Activated T-helper 17 cell treated with anti-CD3 and anti-CD28 coated beads, Interleukin-2, amount 50 U/mL, for 72 hours (primary cell): ENCODE results near the gene GPC5. TPM values are rescaled to one million over a fixed set of nuclear protein-coding genes. Genes with fewer than 3 reads are reported as not detected.

Experiments
- ATAC-seq: fragments of 150-1000 bp; cut with Tn5 transposase; replicated peaks from 2 replicates; pipeline ENCODE4 v1.10.0; 2021; ENCODE audit warnings: mild to moderate bottlenecking, moderate library complexity
- H3K27ac Mint-ChIP-seq: one replicate; pipeline ENCODE4 v1.8.0; 2022; ENCODE audit warnings: mixed read lengths
- H3K27me3 Mint-ChIP-seq: one replicate; pipeline ENCODE4 v1.8.0; 2022; ENCODE audit warnings: mixed read lengths
- H3K36me3 Mint-ChIP-seq: one replicate; pipeline ENCODE4 v1.8.0; 2022; ENCODE audit warnings: low read depth, mild to moderate bottlenecking, mixed read lengths
- H3K4me1 Mint-ChIP-seq: one replicate; pipeline ENCODE4 v1.8.0; 2022; ENCODE audit warnings: mixed read lengths
- H3K4me3 Mint-ChIP-seq: one replicate; pipeline ENCODE4 v1.8.0; 2022; ENCODE audit warnings: mild to moderate bottlenecking, mixed read lengths
- H3K9me3 Mint-ChIP-seq: one replicate; pipeline ENCODE4 v1.8.0; 2022; ENCODE audit warnings: mixed read lengths
- total RNA-seq, 2 donors: library from RNA; stranded (reverse); gene quantifications; one replicate each; pipeline ENCODE4 v1.2.3, GENCODE V29; 2022

Gene GPC5
- total RNA-seq, 2 donors from 2014 or later = 0.09 to 0.29 TPM

DNA sequence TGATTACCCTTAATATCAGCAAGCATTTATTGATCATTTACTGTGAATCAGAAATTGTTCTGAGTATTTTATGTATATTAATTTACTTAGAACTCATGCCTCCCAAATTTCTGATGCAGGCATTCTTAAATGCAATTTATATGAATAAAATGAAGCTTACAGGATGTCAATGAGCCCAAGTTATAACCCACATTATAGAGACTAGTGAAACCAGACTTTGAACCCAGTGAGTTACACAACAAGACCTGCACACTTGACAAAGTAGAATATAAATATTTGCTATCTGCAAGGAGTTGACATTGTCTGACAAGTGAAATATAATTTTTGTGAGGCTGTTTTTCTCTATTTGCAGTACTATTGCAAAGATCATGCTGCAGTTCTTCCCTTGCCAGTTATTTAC, 656.0 kb downstream of the GPC5 start:
- Mint-ChIP-seq H3K4me1 (no peaks in the 10 kb centered on the region), H3K36me3 (no peaks in the 10 kb centered on the region), H3K9me3 (peaks cover 7% of the 10 kb centered on the region), H3K4me3 (no peak overlapping the region), H3K27ac (no peak overlapping the region), H3K27me3 (no peaks in the 10 kb centered on the region)
- ATAC-seq = no peak

DNA sequence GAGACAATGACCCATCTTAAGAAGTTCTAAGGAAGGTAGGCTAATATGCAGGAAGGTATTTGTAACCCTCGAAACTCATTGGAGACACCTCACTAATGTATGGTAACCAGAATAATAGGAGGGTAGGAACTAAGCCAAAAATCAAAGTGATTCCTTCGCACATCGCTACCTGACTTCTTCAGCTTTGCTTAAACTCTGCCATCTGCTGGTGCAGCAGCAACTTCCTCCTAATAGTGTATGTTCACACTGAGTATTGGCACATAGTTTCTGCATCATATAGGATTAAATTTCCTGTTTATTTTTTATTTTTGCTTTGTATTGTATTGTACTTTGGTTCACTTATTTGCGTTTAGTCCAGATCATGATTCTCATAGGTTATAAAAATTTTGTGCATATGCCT, 676.2 kb downstream of the GPC5 start:
- no peaks in the 10 kb centered on the region for H3K27me3 Mint-ChIP-seq
- no peak overlapping the region for H3K4me3 Mint-ChIP-seq
- H3K36me3 Mint-ChIP-seq = no peaks in the 10 kb centered on the region
- no peak overlapping the region for H3K27ac Mint-ChIP-seq
- no peaks in the 10 kb centered on the region for H3K9me3 Mint-ChIP-seq
- no peak for ATAC-seq
- no peaks in the 10 kb centered on the region for H3K4me1 Mint-ChIP-seq

DNA sequence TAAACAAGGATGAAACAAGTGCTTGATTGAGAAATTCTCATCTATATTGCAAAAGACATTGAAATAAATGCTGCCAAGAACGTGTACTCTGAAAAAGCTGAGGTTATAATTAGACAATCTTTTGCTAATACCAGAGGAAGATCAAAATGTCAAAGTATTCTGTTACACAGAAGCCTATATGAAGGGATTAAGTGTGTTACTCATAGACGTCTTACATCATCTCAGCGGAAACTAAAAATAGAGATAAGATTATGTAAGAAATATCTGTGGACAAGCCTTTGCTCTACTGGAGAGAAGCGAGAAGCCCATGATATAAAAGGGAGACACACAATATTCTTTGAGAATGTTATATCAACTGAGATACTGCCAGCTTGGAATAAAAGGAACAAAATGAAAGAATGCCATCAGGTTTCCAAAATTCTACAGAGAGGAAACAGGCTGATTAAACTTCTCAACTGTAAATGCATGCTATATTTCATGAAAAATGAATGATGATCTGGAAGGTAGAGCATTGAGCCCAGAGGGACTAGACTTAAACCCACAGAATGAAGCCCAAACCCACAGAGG, 699.0 kb downstream of the GPC5 start:
- Mint-ChIP-seq H3K9me3 (peaks cover 15% of the 10 kb centered on the region), H3K4me3 (no peak overlapping the region), H3K27me3 (no peaks in the 10 kb centered on the region), H3K36me3 (no peaks in the 10 kb centered on the region), H3K27ac (no peak overlapping the region), H3K4me1 (no peaks in the 10 kb centered on the region)
- no peak for ATAC-seq

DNA sequence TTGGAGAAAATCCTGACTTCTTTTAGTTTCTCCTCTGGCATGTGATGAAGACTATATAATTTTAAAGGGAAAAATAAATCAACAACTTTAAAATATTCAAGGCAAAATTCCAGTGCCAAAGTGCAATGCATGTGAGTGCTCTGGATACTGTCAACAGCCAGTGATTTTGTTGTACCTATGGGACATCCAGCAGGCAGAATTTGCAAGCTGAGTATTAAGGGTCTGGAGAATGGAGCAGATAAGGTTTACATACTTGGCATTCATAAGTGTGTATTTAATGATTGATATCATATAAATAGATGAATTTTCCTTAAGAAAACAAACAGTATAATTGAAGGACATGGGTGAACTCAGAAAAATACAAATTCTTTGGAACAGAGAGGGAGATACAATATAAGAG, 703.4 kb downstream of the GPC5 start:
- Mint-ChIP-seq H3K9me3 (peaks cover 10% of the 10 kb centered on the region), H3K27me3 (no peaks in the 10 kb centered on the region), H3K4me3 (no peak overlapping the region), H3K36me3 (no peaks in the 10 kb centered on the region), H3K27ac (no peak overlapping the region), H3K4me1 (no peaks in the 10 kb centered on the region)
- ATAC-seq = no peak

DNA sequence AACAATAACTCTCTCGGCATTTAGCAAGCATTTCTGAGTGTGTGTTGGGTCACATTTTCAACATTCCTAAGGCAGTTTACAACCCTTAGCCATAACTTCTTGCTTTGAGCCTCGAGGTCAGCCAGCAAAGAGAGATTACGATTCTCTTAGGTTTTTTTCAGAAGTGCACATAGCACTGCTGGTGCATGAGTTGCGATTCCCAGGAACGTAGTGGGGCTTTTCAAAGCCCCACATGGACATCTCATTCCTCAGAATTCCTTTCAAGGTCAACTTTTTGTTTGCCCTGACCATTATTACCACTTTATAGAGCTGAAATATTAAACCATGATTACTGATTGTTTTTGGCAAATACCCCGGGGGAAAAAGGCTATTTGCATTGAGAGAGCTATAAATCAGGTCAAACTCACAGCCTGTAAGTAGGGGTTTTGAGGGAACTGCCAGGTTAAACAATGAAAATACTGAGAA, 705.3 kb downstream of the GPC5 start:
- ATAC-seq = no peak
- H3K9me3 Mint-ChIP-seq = peaks cover 9% of the 10 kb centered on the region
- no peak overlapping the region for H3K27ac Mint-ChIP-seq
- H3K4me3 Mint-ChIP-seq = no peak overlapping the region
- H3K36me3 Mint-ChIP-seq = no peaks in the 10 kb centered on the region
- H3K27me3 Mint-ChIP-seq = no peaks in the 10 kb centered on the region
- no peaks in the 10 kb centered on the region for H3K4me1 Mint-ChIP-seq

DNA sequence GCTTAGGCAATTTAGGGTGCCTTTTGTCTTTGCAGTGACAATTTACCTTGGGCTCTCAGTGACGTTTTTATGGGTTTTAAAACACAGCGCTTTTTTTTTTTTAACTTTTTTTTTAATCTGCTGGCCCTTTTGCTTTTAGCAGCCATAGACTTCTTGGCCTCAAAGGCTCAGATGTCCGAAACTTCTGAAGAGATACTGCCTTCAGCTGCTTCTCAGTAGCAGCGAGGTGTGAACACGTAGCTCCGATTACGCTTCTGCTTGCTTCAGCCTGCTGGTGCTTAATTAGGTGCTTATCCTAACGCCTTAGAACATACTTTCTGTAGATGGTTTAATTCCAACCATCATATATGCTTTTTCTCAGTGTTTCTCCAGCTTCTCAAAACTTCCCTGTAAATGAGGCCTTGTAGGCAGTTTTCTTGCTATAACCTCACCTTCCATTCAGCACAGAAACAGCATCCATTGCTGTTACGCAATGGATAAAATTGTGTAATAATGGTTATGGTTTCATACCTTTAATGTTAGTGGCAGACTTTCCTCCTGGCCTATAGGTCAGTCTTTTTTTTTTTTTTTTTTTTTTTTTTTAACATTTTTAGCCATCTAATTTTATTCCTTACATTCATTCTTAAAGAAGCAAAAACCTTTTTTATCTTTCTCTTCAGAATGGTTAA, 723.9 kb downstream of the GPC5 start:
- H3K4me3 Mint-ChIP-seq = no peak overlapping the region
- H3K9me3 Mint-ChIP-seq = no peaks in the 10 kb centered on the region
- no peak overlapping the region for H3K27ac Mint-ChIP-seq
- ATAC-seq = no peak
- no peaks in the 10 kb centered on the region for H3K36me3 Mint-ChIP-seq
- no peaks in the 10 kb centered on the region for H3K4me1 Mint-ChIP-seq
- no peaks in the 10 kb centered on the region for H3K27me3 Mint-ChIP-seq

DNA sequence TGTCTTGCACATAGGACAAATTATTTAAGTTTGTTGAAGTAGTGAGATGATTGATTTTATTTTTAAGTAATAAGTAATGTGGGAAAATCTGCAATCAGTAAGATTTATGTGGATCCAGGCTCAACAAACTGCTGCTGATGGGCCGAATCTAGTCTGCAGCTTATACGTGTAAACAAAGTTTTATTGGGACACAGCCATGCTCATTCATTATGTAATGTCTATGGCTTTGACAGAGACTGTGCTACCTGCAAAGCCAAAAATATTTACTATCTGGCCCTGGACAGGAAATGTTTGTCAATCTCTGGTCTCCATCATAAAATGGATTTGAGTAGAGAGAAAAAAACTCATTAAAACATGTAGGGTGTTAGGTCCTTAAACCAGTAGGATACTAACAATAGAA, 728.0 kb downstream of the GPC5 start:
- no peak for ATAC-seq
- Mint-ChIP-seq H3K4me3 (no peak overlapping the region), H3K36me3 (no peaks in the 10 kb centered on the region), H3K27me3 (no peaks in the 10 kb centered on the region), H3K4me1 (no peaks in the 10 kb centered on the region), H3K27ac (no peak overlapping the region), H3K9me3 (no peaks in the 10 kb centered on the region)

DNA sequence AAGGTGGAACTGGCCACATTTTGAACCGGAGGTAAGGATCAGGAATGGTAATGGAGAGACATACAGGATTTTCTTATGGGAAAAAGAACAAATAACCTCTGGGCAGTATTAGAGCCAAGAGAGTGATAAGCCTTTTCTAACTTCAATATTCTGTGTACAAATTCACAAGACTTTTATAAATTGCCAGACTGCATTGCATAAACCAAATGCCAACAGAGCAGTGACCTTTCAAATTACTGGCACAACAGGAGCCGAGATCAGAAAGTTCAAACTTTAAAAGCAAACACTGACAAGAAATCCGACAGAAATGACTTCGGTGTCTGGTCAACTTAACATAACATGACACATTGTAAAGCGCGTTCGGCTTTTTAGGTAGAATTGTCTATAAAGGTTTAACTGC, 737.1 kb downstream of the GPC5 start:
- Mint-ChIP-seq H3K27ac (no peak overlapping the region), H3K9me3 (peaks cover 5% of the 10 kb centered on the region), H3K27me3 (no peaks in the 10 kb centered on the region), H3K36me3 (no peaks in the 10 kb centered on the region), H3K4me3 (no peak overlapping the region), H3K4me1 (no peaks in the 10 kb centered on the region)
- no peak for ATAC-seq

DNA sequence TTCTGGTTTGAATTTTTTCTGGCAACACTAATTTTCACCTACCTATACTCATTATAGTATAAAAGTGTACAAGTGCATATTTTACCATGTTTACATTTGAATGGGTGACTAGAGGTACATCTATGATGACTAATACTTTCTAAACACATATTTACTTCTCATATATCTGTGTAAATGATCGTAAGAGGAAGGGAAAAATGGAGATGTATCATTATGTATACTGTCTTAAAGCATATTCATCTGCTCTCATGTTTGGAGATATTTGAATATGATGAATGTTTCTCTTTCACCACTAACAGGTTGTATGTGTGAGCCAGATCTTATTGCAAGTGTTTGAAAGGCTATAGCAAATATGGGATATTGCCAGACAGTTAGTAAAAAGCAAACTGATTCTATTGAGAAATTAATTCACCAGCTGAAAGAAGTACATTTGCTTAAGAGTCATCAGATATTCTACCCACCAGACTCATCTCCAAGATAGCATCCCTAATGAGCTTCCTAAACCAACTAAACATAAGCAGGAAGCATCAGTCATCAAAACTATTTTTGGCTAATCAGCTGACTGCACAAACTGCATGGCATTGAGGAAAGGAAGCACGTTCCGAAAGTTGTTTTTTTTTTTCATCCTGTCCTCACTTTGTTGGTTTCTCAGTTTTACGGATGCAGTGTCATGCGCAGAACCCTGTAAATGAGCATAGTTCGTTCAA, 738.2 kb downstream of the GPC5 start:
- ATAC-seq = no peak
- Mint-ChIP-seq H3K9me3 (peaks cover 5% of the 10 kb centered on the region), H3K36me3 (no peaks in the 10 kb centered on the region), H3K4me1 (no peaks in the 10 kb centered on the region), H3K4me3 (no peak overlapping the region), H3K27me3 (no peaks in the 10 kb centered on the region), H3K27ac (no peak overlapping the region)

DNA sequence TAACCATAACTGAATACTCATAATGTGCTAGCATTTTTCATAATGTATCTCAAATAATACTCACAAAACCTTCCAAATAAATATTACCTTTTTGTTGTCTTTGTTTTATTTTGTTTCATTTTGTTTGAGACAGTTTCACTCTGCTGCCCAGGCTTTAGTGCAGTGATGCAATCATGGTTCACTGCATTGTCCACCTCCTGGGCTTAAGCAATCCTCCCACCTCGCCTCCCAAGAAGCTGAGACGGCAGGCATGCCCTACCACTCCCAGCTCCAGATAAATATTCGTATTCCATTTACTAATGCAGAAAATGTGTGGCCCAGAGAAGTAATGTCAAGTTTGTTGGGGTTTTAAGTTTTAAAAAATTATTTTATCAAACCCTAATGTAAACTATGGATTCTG, 739.1 kb downstream of the GPC5 start:
- no peaks in the 10 kb centered on the region for H3K4me1 Mint-ChIP-seq
- H3K27me3 Mint-ChIP-seq = no peaks in the 10 kb centered on the region
- H3K36me3 Mint-ChIP-seq = no peaks in the 10 kb centered on the region
- ATAC-seq = no peak
- no peak overlapping the region for H3K27ac Mint-ChIP-seq
- H3K4me3 Mint-ChIP-seq = no peak overlapping the region
- peaks cover 5% of the 10 kb centered on the region for H3K9me3 Mint-ChIP-seq

DNA sequence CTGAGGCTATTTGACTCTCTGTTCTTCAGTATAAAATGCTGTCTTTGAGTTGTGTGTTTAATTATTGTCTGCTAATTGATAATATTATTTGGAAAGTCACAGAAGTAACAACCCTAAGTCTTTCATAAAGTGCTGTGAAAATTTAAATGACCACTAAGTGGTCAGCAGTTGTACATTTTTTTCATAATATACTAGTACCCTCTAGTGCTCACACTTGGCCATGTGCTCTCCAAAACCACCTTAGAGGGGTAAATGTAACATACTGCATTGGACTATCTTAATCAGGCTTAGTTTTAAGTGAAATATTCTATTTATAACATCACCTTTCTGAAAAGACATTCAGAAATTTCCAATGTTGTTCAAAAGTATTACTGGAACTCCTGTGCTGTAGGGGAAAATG, 745.3 kb downstream of the GPC5 start:
- H3K9me3 Mint-ChIP-seq = peaks cover 5% of the 10 kb centered on the region
- no peak for ATAC-seq
- no peaks in the 10 kb centered on the region for H3K36me3 Mint-ChIP-seq
- H3K27ac Mint-ChIP-seq = no peak overlapping the region
- H3K4me3 Mint-ChIP-seq = no peak overlapping the region
- no peaks in the 10 kb centered on the region for H3K27me3 Mint-ChIP-seq
- H3K4me1 Mint-ChIP-seq = no peaks in the 10 kb centered on the region

DNA sequence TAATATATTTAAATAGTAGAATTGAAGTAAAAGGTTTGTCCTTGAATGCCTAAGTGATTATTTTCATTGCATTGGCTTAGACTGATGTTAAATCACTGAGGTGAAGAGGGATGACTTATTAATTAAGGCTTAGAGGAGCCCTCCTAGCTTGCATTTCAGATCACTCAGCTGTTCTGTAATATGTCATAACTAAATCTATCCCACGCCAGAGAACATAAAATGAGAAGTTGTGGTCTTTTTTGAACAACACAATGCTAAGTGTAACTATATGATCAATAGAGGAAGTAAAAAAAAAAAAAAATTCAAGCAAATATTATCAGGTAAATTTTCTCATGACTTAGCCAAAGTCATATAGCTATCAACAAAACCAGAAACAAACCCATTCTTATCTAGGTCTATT, 752.2 kb downstream of the GPC5 start:
- H3K27ac Mint-ChIP-seq = no peak overlapping the region
- no peak overlapping the region for H3K4me3 Mint-ChIP-seq
- no peaks in the 10 kb centered on the region for H3K9me3 Mint-ChIP-seq
- no peaks in the 10 kb centered on the region for H3K4me1 Mint-ChIP-seq
- no peaks in the 10 kb centered on the region for H3K27me3 Mint-ChIP-seq
- H3K36me3 Mint-ChIP-seq = no peaks in the 10 kb centered on the region
- ATAC-seq = no peak

DNA sequence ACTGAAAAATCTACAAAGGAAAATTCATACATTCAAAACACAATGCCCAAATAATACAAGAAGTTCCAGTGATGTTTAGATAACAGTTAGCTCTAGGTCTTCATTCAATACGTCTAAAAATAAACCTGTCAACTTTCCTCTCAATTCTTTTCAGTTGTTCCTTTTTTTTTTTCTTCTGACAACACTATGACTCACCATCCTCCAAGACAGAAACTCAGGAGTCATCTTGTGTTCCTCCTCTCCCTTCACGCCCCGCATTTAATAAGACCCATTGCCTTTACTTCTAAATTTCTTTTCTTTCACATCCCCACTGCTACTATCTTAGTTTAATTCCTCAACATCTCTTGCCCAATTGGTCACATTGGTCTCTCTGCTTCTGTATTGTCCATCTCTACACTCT, 759.9 kb downstream of the GPC5 start:
- Mint-ChIP-seq H3K9me3 (no peaks in the 10 kb centered on the region), H3K4me3 (no peak overlapping the region), H3K27me3 (no peaks in the 10 kb centered on the region), H3K36me3 (no peaks in the 10 kb centered on the region), H3K27ac (no peak overlapping the region), H3K4me1 (no peaks in the 10 kb centered on the region)
- ATAC-seq = no peak

DNA sequence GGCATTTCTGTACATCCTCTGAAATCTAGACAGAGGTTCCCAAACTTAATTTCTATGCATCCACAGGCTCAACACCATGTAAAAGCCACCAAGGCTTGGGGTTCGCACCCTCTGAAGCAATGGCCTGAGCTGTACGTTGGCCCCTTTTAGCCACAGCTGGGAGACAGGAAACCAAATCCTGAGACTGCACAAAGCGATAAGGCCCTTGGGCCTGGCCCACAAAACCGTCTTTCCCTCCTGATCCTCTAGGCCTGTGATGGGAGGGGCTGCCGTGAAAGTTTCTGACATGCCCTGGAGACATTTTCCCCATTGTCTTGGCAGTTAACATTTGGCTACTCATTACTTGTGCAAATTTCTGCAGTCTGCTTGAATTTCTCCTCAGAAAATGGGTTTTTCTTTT, 766.4 kb downstream of the GPC5 start:
- no peak overlapping the region for H3K4me3 Mint-ChIP-seq
- no peaks in the 10 kb centered on the region for H3K9me3 Mint-ChIP-seq
- no peak for ATAC-seq
- no peaks in the 10 kb centered on the region for H3K27me3 Mint-ChIP-seq
- no peaks in the 10 kb centered on the region for H3K36me3 Mint-ChIP-seq
- no peaks in the 10 kb centered on the region for H3K4me1 Mint-ChIP-seq
- H3K27ac Mint-ChIP-seq = no peak overlapping the region

DNA sequence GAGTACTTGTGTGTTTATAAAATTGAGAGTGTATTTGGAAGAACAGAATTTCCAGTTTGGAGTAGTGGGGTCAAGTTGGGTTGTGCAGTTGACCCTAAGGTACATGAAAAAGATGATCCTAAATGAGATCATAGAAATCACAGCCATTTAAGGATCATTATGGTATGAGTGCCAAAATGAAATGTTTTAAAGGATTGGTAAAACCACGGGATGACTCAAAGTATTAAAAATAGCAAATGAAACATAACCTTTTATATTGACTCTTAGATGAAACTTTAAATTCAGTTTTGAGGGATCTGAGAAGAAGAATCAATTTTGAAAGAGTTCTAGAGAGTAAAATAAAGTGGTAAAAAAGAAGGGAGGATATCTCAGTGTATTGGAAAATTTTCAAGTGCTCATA, 773.8 kb downstream of the GPC5 start:
- Mint-ChIP-seq H3K4me1 (no peaks in the 10 kb centered on the region), H3K4me3 (no peak overlapping the region), H3K27me3 (no peaks in the 10 kb centered on the region), H3K9me3 (no peaks in the 10 kb centered on the region), H3K36me3 (no peaks in the 10 kb centered on the region), H3K27ac (no peak overlapping the region)
- no peak for ATAC-seq
